K562 (cell line): ENCODE measurements around the gene GNAT2. TPM values are rescaled to one million over a fixed set of nuclear protein-coding genes. Genes with fewer than 3 reads are reported as not detected.

Experiments
- CXXC5 ChIP-seq: fragments of 250-450 bp; sonication (Bioruptor Pico); IDR thresholded peaks from 2 replicates; pipeline ENCODE4 v1.8.0; 2022; ENCODE audit warnings: inconsistent platforms, mild to moderate bottlenecking, moderate library complexity
- DMBX1 ChIP-seq: fragments of 250-450 bp; sonication (Bioruptor Pico); IDR thresholded peaks from 2 replicates; pipeline ENCODE4 v1.8.0; 2022; ENCODE audit warnings: inconsistent platforms, mild to moderate bottlenecking, moderate library complexity, borderline replicate concordance
- NEUROD1 ChIP-seq: fragments of 150-350 bp; IDR thresholded peaks from 2 replicates; pipeline ENCODE4 v1.6.1; 2014; ENCODE audit warnings: borderline replicate concordance, low read length, low read depth; ENCODE audit not compliant: partially characterized antibody
- NONO ChIP-seq, 2 experiments: fragments of 200-400 bp in 1 of 2; fragments of 450-650 bp in 1 of 2; formaldehyde crosslinking in 1 of 2; IDR thresholded peaks; 2 replicates each; pipeline ENCODE4 v1.6.1; 2017; ENCODE audit warnings: low read depth in 2 of 2, mild to moderate bottlenecking in 2 of 2, moderate library complexity in 2 of 2, low read length in 1 of 2
- SMC3 ChIP-seq: conservative IDR thresholded peaks from 2 replicates; pipeline ENCODE4 v1.6.1; 2011; ENCODE audit warnings: low read depth, low read length, improper control_type of control experiment; ENCODE audit not compliant: insufficient read depth
- SRSF1 ChIP-seq: fragments of 200-400 bp; formaldehyde crosslinking; IDR thresholded peaks from 2 replicates; pipeline ENCODE4 v1.6.1; 2017; ENCODE audit warnings: mild to moderate bottlenecking, low read depth, low read length, moderate library complexity
- ZBTB7A ChIP-seq: IDR thresholded peaks from 2 replicates; pipeline ENCODE4 v1.6.1; 2011; ENCODE audit warnings: low read depth, mild to moderate bottlenecking, low read length, moderate library complexity, borderline replicate concordance; ENCODE audit not compliant: control insufficient read depth
- polyA plus RNA-seq, 8 experiments: library from polyadenylated mRNA; depleted of rRNA in 4 of 8; stranded (reverse) in 5 of 8; unstranded in 3 of 8; fragments of >200 nt; fragmentation: Nextera tagmentation in 2 of 8; fragmentation: Illumina TruSeq in 1 of 8; extraction: Ambion mirVana in 2 of 8; extraction: Trizol in 1 of 8; gene quantifications; 2 replicates each; pipeline versions ENCODE4 v1.2.1 to v1.2.3, GENCODE V29; 2011 to 2014; ENCODE audit warnings: inconsistent platforms in 1 of 8, missing spikeins in 1 of 8
- total RNA-seq, 7 experiments: library from RNA; depleted of rRNA in 6 of 7; stranded (reverse); fragments of >200 nt in 6 of 7; fragmentation: Illumina TruSeq in 2 of 7; extraction: Trizol in 2 of 7; gene quantifications; 2 replicates each; pipeline versions ENCODE4 v1.2.1 to v1.2.3, GENCODE V29; 2011 to 2021; ENCODE audit warnings: low replicate concordance in 1 of 7
- TF ChIP-seq, protein P1 (sequence below): sonication (generic); formaldehyde crosslinking; IDR thresholded peaks from 2 replicates; pipeline ENCODE4 v1.8.1; 2023; ENCODE audit warnings: mild to moderate bottlenecking, missing genetic modification reagents
- TF ChIP-seq, protein P2 (sequence below), 2 experiments: fragments of 450-650 bp; IDR thresholded peaks; 2 replicates each; pipeline ENCODE4 v1.6.1; 2016; ENCODE audit warnings: mild to moderate bottlenecking in 2 of 2, borderline replicate concordance in 1 of 2, low read depth in 1 of 2, moderate library complexity in 1 of 2
- TF ChIP-seq, protein P3 (sequence below): sonication (generic); formaldehyde crosslinking; IDR thresholded peaks from 2 replicates; pipeline ENCODE4 v1.8.0; 2022; ENCODE audit warnings: mild to moderate bottlenecking, missing genetic modification reagents, borderline replicate concordance
- TF ChIP-seq, protein P4 (sequence below): sonication (generic); formaldehyde crosslinking; IDR thresholded peaks from 2 replicates; pipeline ENCODE4 v1.8.0; 2022; ENCODE audit warnings: mild to moderate bottlenecking, missing genetic modification reagents

Gene GNAT2
- total and polyA plus RNA-seq, 9 of the 15 experiments (the other 6 are each of a cell fraction or from before 2014, with no cell fraction given) = 0.06 to 0.52 (median 0.24) TPM; not detected in 1

DNA sequence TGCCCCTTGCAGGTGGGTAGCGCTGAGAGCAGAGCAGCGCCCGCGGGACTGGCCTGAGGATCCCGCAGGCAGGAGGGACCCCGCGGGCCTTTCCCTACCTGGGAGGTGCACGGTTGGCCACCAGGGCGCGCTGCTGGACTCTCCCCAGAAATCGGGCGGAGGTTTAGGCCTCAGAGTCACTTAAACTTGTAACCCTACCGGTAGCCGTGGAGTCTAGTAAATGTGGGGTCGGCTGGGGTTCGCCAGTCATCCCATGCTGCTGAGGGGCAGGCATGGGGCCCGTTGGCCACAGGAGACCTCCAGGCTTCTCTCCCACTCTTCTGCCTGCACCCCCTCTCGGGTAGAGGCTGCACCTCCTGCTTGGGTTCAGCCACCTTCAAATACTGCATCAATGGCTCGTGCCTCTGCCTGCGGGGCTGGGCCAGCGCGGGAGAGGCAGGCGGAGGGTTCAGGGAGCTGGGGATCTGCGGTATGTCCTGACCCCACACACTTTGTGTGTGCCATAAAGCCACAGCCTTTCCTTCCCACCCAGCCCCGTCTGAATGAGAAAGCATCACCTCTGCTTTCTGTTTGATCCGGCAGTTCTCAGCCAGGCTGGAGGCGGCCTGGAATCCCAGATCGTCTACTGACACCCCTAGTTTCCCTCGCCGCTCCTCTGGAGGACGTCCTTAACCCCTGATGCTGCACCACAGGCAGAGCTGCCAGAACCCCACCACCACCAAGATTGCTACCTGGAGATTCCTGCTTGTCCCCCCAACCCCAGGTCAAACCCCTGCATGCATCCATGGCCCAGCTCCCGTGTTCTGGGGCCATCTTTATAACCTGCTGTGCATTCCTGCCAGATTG, 24.2 kb upstream of the GNAT2 start (continued):
- TF ChIP-seq, protein P1, sequence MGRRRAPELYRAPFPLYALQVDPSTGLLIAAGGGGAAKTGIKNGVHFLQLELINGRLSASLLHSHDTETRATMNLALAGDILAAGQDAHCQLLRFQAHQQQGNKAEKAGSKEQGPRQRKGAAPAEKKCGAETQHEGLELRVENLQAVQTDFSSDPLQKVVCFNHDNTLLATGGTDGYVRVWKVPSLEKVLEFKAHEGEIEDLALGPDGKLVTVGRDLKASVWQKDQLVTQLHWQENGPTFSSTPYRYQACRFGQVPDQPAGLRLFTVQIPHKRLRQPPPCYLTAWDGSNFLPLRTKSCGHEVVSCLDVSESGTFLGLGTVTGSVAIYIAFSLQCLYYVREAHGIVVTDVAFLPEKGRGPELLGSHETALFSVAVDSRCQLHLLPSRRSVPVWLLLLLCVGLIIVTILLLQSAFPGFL (CRISPR knock-in tag) = peak; percentile 82; the same call in 1 of the 2 replicates
- TF ChIP-seq, protein P2, sequence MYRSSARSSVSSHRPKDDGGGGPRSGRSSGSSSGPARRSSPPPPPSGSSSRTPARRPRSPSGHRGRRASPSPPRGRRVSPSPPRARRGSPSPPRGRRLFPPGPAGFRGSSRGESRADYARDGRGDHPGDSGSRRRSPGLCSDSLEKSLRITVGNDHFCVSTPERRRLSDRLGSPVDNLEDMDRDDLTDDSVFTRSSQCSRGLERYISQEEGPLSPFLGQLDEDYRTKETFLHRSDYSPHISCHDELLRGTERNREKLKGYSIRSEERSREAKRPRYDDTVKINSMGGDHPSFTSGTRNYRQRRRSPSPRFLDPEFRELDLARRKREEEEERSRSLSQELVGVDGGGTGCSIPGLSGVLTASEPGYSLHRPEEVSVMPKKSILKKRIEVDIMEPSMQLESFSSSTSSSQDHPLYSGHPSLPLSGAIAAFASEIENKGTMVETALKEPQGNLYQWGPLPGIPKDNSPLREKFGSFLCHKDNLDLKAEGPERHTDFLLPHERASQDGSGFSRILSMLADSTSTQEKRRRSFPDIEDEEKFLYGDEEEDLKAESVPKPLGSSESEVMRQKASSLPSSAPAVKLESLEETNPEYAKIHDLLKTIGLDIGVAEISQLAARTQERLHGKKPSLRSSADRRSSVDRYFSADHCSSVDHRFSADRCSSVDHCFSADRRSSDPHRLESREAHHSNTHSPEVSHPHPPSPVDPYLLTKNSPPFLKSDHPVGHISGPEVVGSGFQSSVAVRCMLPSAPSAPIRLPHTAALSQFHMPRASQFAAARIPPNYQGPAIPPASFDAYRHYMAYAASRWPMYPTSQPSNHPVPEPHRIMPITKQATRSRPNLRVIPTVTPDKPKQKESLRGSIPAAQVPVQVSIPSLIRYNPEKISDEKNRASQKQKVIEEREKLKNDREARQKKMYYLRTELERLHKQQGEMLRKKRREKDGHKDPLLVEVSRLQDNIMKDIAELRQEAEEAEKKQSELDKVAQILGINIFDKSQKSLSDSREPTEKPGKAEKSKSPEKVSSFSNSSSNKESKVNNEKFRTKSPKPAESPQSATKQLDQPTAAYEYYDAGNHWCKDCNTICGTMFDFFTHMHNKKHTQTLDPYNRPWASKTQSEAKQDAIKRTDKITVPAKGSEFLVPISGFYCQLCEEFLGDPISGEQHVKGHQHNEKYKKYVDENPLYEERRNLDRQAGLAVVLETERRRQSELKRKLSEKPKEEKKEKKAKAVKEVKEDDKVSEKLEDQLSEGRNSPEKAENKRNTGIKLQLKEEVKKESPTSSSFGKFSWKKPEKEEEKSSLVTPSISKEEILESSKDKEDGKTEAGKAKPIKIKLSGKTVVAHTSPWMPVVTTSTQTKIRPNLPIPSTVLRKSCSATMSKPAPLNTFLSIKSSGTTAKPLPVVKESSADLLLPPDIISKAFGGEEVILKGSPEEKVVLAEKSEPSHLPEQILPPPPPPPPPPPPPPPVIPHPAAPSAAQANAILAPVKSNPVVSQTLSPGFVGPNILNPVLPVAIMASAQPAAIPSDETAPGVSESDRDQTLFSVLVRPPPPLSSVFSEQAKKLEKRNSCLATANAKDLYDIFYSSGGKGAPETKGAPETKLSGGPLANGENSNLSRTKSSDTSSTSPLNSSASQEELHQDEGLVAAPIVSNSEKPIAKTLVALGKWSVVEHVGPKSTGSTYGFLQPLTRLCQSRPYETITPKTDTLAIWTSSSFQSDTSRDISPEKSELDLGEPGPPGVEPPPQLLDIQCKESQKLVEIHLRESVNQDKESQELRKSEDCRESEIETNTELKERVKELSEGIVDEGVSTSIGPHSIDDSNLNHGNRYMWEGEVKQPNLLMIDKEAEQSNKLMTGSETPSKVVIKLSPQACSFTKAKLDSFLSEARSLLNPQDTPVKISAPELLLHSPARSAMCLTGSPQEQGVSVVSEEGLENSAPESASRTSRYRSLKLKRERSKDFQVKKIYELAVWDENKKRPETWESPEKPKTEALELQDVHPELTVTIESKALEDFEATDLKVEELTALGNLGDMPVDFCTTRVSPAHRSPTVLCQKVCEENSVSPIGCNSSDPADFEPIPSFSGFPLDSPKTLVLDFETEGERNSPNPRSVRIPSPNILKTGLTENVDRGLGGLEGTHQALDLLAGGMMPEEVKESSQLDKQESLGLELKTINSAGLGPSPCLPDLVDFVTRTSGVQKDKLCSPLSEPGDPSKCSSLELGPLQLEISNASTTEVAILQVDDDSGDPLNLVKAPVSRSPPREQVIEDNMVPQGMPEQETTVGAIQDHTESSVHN (IDR thresholded peaks at IDR 0.05; ENCODE audit: borderline replicate concordance in 1 of 2, low read depth in 1 of 2) = no peak
- TF ChIP-seq ZBTB7A = peak; percentile 54; the same call in 1 of the 2 replicates
- peak; percentile 94 for TF ChIP-seq SMC3
- no peak for TF ChIP-seq SRSF1
- TF ChIP-seq NEUROD1 = peak; percentile 42
- TF ChIP-seq, protein P3, sequence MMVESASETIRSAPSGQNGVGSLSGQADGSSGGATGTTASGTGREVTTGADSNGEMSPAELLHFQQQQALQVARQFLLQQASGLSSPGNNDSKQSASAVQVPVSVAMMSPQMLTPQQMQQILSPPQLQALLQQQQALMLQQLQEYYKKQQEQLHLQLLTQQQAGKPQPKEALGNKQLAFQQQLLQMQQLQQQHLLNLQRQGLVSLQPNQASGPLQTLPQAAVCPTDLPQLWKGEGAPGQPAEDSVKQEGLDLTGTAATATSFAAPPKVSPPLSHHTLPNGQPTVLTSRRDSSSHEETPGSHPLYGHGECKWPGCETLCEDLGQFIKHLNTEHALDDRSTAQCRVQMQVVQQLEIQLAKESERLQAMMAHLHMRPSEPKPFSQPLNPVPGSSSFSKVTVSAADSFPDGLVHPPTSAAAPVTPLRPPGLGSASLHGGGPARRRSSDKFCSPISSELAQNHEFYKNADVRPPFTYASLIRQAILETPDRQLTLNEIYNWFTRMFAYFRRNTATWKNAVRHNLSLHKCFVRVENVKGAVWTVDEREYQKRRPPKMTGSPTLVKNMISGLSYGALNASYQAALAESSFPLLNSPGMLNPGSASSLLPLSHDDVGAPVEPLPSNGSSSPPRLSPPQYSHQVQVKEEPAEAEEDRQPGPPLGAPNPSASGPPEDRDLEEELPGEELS = no peak
- TF ChIP-seq DMBX1 (CRISPR knock-in tag) = no peak
- TF ChIP-seq, protein P4, sequence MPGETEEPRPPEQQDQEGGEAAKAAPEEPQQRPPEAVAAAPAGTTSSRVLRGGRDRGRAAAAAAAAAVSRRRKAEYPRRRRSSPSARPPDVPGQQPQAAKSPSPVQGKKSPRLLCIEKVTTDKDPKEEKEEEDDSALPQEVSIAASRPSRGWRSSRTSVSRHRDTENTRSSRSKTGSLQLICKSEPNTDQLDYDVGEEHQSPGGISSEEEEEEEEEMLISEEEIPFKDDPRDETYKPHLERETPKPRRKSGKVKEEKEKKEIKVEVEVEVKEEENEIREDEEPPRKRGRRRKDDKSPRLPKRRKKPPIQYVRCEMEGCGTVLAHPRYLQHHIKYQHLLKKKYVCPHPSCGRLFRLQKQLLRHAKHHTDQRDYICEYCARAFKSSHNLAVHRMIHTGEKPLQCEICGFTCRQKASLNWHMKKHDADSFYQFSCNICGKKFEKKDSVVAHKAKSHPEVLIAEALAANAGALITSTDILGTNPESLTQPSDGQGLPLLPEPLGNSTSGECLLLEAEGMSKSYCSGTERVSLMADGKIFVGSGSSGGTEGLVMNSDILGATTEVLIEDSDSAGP (CRISPR knock-in tag) = peak; percentile 12; the same call in 1 of the 2 replicates
- TF ChIP-seq NONO (IDR thresholded peaks at IDR 0.05; ENCODE audit: low read depth in 2 of 2, low read length in 1 of 2) = 0 out of 4 replicates have a peak, but pooled peaks of 1 of the 2 experiments have one; percentile 37
- 0 out of 2 replicates have a peak, but pooled peaks have one; percentile 7 for TF ChIP-seq CXXC5 (CRISPR knock-in tag)
